Activated CD4-positive, alpha-beta T cell treated with anti-CD3 and anti-CD28 coated beads, Interleukin-2, amount 50 U/mL, for 4 hours (primary cell): ENCODE data around the gene ZCCHC3.
A peak's percentile ranks its signal among the peaks of the same experiment; 100 is the strongest.

ENCODE experiments used
- DNase-seq, 2 experiments: peaks; one replicate each; pipeline ENCODE4 v3.0.0-alpha.2; 2020

The ZCCHC3 gene

DNA sequence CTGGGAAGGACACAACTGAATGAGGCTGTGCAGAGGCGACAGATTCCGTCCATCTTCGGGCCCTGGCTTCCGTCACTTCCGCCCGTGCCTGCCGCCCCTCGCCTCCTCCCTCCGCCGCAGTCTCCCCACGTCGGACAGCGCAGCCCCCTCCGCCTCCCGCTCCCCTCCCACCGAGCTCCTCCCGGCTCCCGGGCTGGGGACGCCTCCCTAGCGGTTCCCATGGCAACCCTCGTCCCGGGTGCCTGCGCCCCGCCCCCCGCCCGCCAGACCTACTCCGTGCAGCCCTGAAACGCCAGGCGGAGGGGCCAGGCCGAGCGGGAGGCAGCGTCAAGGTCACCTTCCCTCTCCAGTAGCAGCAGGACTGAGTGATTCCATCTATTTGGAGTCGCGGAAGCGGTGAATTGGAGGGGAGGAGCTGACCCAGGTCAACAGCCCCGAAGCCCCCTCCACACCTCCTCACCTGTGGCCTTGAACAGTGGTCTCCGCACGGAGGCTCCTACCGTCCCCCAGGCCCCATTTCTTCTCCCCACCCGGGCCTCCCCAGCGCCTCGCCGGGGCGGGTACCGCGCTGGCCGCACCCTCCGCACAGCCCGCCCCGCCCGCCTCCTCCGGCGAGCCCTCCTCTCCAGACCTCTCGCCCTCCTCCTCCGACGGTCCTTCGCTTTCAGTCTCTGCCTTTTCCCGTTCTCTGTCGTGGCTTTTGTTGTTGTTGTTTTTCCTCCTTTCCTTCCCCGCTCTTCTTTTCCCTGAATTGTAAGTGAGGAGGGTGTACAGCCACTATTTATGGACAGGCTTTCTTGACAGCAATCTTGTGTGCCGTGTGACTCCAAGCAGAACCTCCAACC, 50.5 kb downstream of the ZCCHC3 start:
- peak; percentile 23 to 29 for DNase-seq

DNA sequence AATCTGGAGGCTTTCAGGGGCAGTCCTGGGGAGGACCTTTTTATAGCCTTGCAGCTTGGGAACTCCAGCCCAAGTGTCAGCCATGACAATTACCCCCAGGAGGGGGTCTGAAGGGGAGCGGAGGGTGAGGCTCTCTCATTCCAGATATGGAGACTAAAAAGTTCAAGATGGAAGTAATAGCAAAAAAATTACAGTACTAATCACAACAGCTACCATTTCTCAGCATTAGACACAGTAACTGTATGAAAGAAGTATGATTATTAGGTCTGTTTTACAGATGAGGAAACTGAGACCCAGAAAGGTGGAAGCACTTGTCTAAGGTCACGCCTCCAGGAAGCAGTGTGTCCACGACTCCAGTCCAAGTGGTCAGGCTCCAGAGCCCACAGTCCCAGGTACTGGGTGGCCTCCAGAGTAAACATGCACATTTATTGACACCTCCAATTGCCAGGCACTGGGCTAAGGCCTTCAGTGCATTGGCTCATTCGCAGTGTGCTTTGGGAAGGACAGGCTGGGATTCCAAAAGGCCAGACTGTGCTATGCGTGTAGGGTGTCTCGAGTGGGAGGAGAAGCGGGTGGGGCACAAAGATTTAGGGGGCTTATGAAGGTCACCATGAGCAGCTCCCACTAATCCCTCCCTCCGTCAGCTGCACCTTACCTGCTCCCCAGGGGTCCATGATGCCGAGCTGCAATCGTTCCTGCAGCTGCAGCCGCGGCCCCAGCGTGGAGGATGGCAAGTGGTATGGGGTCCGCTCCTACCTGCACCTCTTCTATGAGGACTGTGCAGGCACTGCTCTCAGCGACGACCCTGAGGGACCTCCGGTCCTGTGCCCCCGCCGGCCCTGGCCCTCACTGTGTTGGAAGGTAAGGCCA, 51.8 kb downstream of the ZCCHC3 start:
- no peak for DNase-seq
